Measurements from ENCODE around the gene OLFM2.

OLFM2 gene

GRCh38 chr19:9910625-9911024 is 25.7 kb downstream of the OLFM2 start:
- TF ChIP-seq CTCF (IDR thresholded peaks at IDR 0.05; ENCODE audit: low read length, missing control alignments): no peak
- no peak overlapping the region for H3K4me3 ChIP-seq (replicated peaks; ENCODE audit: low read depth, low read length)
- no peak for DNase-seq (ENCODE audit: low read depth)

- no peak for DNase-seq (ENCODE audit: low read depth)
- no peak overlapping the region for H3K4me3 ChIP-seq (replicated peaks; ENCODE audit: low read depth, low read length)
- TF ChIP-seq CTCF (IDR thresholded peaks at IDR 0.05; ENCODE audit: low read length, missing control alignments): no peak
These were observed 27.1 kb downstream of the OLFM2 start for GRCh38 chr19:9909251-9909650.

GRCh38 chr19:9906475-9907087 is 29.7 kb downstream of the OLFM2 start:
- no peak for DNase-seq (ENCODE audit: low read depth)
- no peak overlapping the region for H3K4me3 ChIP-seq (replicated peaks; ENCODE audit: low read depth, low read length)
- TF ChIP-seq CTCF (IDR thresholded peaks at IDR 0.05; ENCODE audit: low read length, missing control alignments): no peak

DNA sequence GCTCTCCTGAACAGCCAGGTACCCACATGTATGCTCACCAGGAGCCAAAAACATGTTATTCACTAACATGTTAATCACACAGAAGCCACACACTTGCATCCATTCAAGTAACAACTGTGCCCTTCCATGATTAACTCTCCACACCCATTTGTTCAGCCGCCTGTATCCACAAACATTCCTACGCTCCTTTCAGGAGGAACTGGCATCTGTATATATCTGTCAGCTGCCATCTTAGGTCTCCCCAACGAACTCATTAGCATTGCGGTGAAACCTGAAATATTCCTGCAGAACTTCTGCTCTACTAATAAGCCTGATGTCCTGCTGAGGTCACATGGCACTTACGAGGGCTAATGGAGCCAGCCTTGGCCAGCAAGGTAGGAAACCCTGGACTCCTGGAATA is 33.0 kb downstream of the OLFM2 start:
- TF ChIP-seq CTCF (IDR thresholded peaks at IDR 0.05; ENCODE audit: low read length, missing control alignments): no peak
- DNase-seq (ENCODE audit: low read depth): no peak

DNA sequence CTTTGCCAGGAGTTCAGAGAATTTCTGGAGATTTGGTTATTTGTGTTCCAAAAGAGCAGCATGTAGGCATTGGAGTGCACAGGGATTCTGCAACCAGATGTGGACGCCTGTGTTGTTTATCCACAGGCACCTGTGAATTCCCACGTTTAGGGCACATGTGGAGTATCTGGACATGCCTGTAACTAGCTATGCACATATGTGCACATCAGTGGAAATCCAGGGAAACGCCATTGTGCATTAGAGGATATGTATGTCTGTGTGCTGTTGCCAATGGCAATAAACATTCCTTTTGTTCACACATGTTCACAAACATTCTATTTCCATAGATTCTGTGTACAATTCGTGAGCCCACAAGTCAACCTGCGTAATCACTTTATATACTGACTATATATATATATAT is 34.7 kb downstream of the OLFM2 start:
- TF ChIP-seq CTCF (IDR thresholded peaks at IDR 0.05; ENCODE audit: low read length, missing control alignments): no peak
- H3K4me3 ChIP-seq (replicated peaks; ENCODE audit: low read depth, low read length): no peak overlapping the region

More for the DNA sequence above, 33.0 kb downstream of the OLFM2 start:
- no peak overlapping the region for H3K4me3 ChIP-seq (replicated peaks; ENCODE audit: low read depth, low read length)

GRCh38 chr19:9901020-9901419 is 35.3 kb downstream of the OLFM2 start:
- H3K4me3 ChIP-seq (replicated peaks; ENCODE audit: low read depth, low read length): no peak overlapping the region
- TF ChIP-seq CTCF (IDR thresholded peaks at IDR 0.05; ENCODE audit: low read length, missing control alignments): no peak
- no peak for DNase-seq (ENCODE audit: low read depth)

More for the DNA sequence above, 34.7 kb downstream of the OLFM2 start:
- DNase-seq (ENCODE audit: low read depth): no peak

All from fibroblast of pulmonary artery (primary cell).